ENCODE data around the gene POTEC. TPM values are rescaled to one million over a fixed set of nuclear protein-coding genes. Genes with fewer than 3 reads are reported as not detected.
"Not testable (repeated sequence)": the region's sequence is repeated elsewhere in the genome, so short reads cannot be mapped to it uniquely, and the experiment has no call there.

The POTEC gene
- total RNA-seq, 1 experiment from 2014 or later, result not detected

- intact Hi-C loops (cut with micrococcal nuclease; ENCODE audit: unreplicated experiment); BruUV-seq (replicated peaks): not testable (repeated sequence)
Observed at GRCh38 chr18:14486926-14487580, 56.3 kb downstream of the POTEC start.

GRCh38 chr18:14479076-14479475 lies 64.3 kb downstream of the POTEC start:
- H3K4me1 Mint-ChIP-seq (ENCODE audit: low read depth, unreplicated experiment), result not testable (repeated sequence)

More at GRCh38 chr18:14486926-14487580, 56.3 kb downstream of the POTEC start:
- H3K27ac Mint-ChIP-seq (ENCODE audit: unreplicated experiment); H3K4me1 Mint-ChIP-seq (ENCODE audit: low read depth, unreplicated experiment); H3K36me3 Mint-ChIP-seq (ENCODE audit: insufficient read depth, unreplicated experiment); H3K4me3 Mint-ChIP-seq (ENCODE audit: low read depth, unreplicated experiment); DNase-seq; CTCF ChIA-PET; H3K27me3 Mint-ChIP-seq (ENCODE audit: unreplicated experiment): not testable (repeated sequence)
- H3K9me3 Mint-ChIP-seq (ENCODE audit: low read depth, unreplicated experiment), result peaks cover 11% of the 10 kb centered on the region

GRCh38 chr18:14475520-14475919 lies 67.9 kb downstream of the POTEC start:
- H3K4me1 Mint-ChIP-seq (ENCODE audit: low read depth, unreplicated experiment); H3K27me3 Mint-ChIP-seq (ENCODE audit: unreplicated experiment); DNase-seq; H3K27ac Mint-ChIP-seq (ENCODE audit: unreplicated experiment); BruUV-seq (replicated peaks); H3K36me3 Mint-ChIP-seq (ENCODE audit: insufficient read depth, unreplicated experiment); CTCF ChIA-PET; H3K9me3 Mint-ChIP-seq (ENCODE audit: low read depth, unreplicated experiment); intact Hi-C loops (cut with micrococcal nuclease; ENCODE audit: unreplicated experiment); H3K4me3 Mint-ChIP-seq (ENCODE audit: low read depth, unreplicated experiment): not testable (repeated sequence)

More at GRCh38 chr18:14479076-14479475, 64.3 kb downstream of the POTEC start:
- BruUV-seq (replicated peaks); intact Hi-C loops (cut with micrococcal nuclease; ENCODE audit: unreplicated experiment); H3K9me3 Mint-ChIP-seq (ENCODE audit: low read depth, unreplicated experiment); CTCF ChIA-PET; H3K27ac Mint-ChIP-seq (ENCODE audit: unreplicated experiment); DNase-seq; H3K36me3 Mint-ChIP-seq (ENCODE audit: insufficient read depth, unreplicated experiment); H3K4me3 Mint-ChIP-seq (ENCODE audit: low read depth, unreplicated experiment); H3K27me3 Mint-ChIP-seq (ENCODE audit: unreplicated experiment): not testable (repeated sequence)

- H3K9me3 Mint-ChIP-seq (ENCODE audit: low read depth, unreplicated experiment); H3K4me1 Mint-ChIP-seq (ENCODE audit: low read depth, unreplicated experiment); CTCF ChIA-PET; H3K36me3 Mint-ChIP-seq (ENCODE audit: insufficient read depth, unreplicated experiment); H3K27me3 Mint-ChIP-seq (ENCODE audit: unreplicated experiment); H3K4me3 Mint-ChIP-seq (ENCODE audit: low read depth, unreplicated experiment); intact Hi-C loops (cut with micrococcal nuclease; ENCODE audit: unreplicated experiment); BruUV-seq (replicated peaks); DNase-seq; H3K27ac Mint-ChIP-seq (ENCODE audit: unreplicated experiment): not testable (repeated sequence)
Observed at GRCh38 chr18:14474752-14475151, 68.6 kb downstream of the POTEC start.

GRCh38 chr18:14474007-14474720 lies 69.2 kb downstream of the POTEC start:
- intact Hi-C loops (cut with micrococcal nuclease; ENCODE audit: unreplicated experiment); H3K4me3 Mint-ChIP-seq (ENCODE audit: low read depth, unreplicated experiment); BruUV-seq (replicated peaks); H3K36me3 Mint-ChIP-seq (ENCODE audit: insufficient read depth, unreplicated experiment); CTCF ChIA-PET; DNase-seq; H3K27ac Mint-ChIP-seq (ENCODE audit: unreplicated experiment); H3K27me3 Mint-ChIP-seq (ENCODE audit: unreplicated experiment); H3K4me1 Mint-ChIP-seq (ENCODE audit: low read depth, unreplicated experiment); H3K9me3 Mint-ChIP-seq (ENCODE audit: low read depth, unreplicated experiment): not testable (repeated sequence)

GRCh38 chr18:14473250-14474006 lies 70.0 kb downstream of the POTEC start:
- H3K27ac Mint-ChIP-seq (ENCODE audit: unreplicated experiment); H3K9me3 Mint-ChIP-seq (ENCODE audit: low read depth, unreplicated experiment); intact Hi-C loops (cut with micrococcal nuclease; ENCODE audit: unreplicated experiment); H3K4me1 Mint-ChIP-seq (ENCODE audit: low read depth, unreplicated experiment); H3K4me3 Mint-ChIP-seq (ENCODE audit: low read depth, unreplicated experiment); H3K36me3 Mint-ChIP-seq (ENCODE audit: insufficient read depth, unreplicated experiment); BruUV-seq (replicated peaks); CTCF ChIA-PET; DNase-seq; H3K27me3 Mint-ChIP-seq (ENCODE audit: unreplicated experiment): not testable (repeated sequence)

- DNase-seq; BruUV-seq (replicated peaks); intact Hi-C loops (cut with micrococcal nuclease; ENCODE audit: unreplicated experiment); H3K4me3 Mint-ChIP-seq (ENCODE audit: low read depth, unreplicated experiment); H3K27ac Mint-ChIP-seq (ENCODE audit: unreplicated experiment); CTCF ChIA-PET; H3K36me3 Mint-ChIP-seq (ENCODE audit: insufficient read depth, unreplicated experiment); H3K4me1 Mint-ChIP-seq (ENCODE audit: low read depth, unreplicated experiment); H3K27me3 Mint-ChIP-seq (ENCODE audit: unreplicated experiment): not testable (repeated sequence)
- H3K9me3 Mint-ChIP-seq (ENCODE audit: low read depth, unreplicated experiment), result peaks cover 12% of the 10 kb centered on the region
Observed at GRCh38 chr18:14471286-14471685, 72.1 kb downstream of the POTEC start.

- H3K4me3 Mint-ChIP-seq (ENCODE audit: low read depth, unreplicated experiment); H3K27ac Mint-ChIP-seq (ENCODE audit: unreplicated experiment); CTCF ChIA-PET; BruUV-seq (replicated peaks); H3K27me3 Mint-ChIP-seq (ENCODE audit: unreplicated experiment); H3K9me3 Mint-ChIP-seq (ENCODE audit: low read depth, unreplicated experiment); H3K36me3 Mint-ChIP-seq (ENCODE audit: insufficient read depth, unreplicated experiment); intact Hi-C loops (cut with micrococcal nuclease; ENCODE audit: unreplicated experiment); H3K4me1 Mint-ChIP-seq (ENCODE audit: low read depth, unreplicated experiment); DNase-seq: not testable (repeated sequence)
Observed at GRCh38 chr18:14470446-14470845, 73.0 kb downstream of the POTEC start.

GRCh38 chr18:14470046-14470445 lies 73.4 kb downstream of the POTEC start:
- H3K27ac Mint-ChIP-seq (ENCODE audit: unreplicated experiment); intact Hi-C loops (cut with micrococcal nuclease; ENCODE audit: unreplicated experiment); DNase-seq; H3K9me3 Mint-ChIP-seq (ENCODE audit: low read depth, unreplicated experiment); BruUV-seq (replicated peaks); H3K4me3 Mint-ChIP-seq (ENCODE audit: low read depth, unreplicated experiment); H3K36me3 Mint-ChIP-seq (ENCODE audit: insufficient read depth, unreplicated experiment); H3K4me1 Mint-ChIP-seq (ENCODE audit: low read depth, unreplicated experiment); CTCF ChIA-PET; H3K27me3 Mint-ChIP-seq (ENCODE audit: unreplicated experiment): not testable (repeated sequence)

- H3K27me3 Mint-ChIP-seq (ENCODE audit: unreplicated experiment); H3K4me3 Mint-ChIP-seq (ENCODE audit: low read depth, unreplicated experiment); intact Hi-C loops (cut with micrococcal nuclease; ENCODE audit: unreplicated experiment); CTCF ChIA-PET; BruUV-seq (replicated peaks); H3K4me1 Mint-ChIP-seq (ENCODE audit: low read depth, unreplicated experiment); H3K36me3 Mint-ChIP-seq (ENCODE audit: insufficient read depth, unreplicated experiment); DNase-seq; H3K27ac Mint-ChIP-seq (ENCODE audit: unreplicated experiment): not testable (repeated sequence)
- H3K9me3 Mint-ChIP-seq (ENCODE audit: low read depth, unreplicated experiment), result peaks cover 20% of the 10 kb centered on the region
Observed at GRCh38 chr18:14465989-14466388, 77.4 kb downstream of the POTEC start.

All from Calu3 (cell line).